Measurements from ENCODE around the gene INMT.

The INMT gene

GRCh38 chr7:30708412-30708811 is 43.5 kb upstream of the INMT start:
- TF ChIP-seq, protein P1, sequence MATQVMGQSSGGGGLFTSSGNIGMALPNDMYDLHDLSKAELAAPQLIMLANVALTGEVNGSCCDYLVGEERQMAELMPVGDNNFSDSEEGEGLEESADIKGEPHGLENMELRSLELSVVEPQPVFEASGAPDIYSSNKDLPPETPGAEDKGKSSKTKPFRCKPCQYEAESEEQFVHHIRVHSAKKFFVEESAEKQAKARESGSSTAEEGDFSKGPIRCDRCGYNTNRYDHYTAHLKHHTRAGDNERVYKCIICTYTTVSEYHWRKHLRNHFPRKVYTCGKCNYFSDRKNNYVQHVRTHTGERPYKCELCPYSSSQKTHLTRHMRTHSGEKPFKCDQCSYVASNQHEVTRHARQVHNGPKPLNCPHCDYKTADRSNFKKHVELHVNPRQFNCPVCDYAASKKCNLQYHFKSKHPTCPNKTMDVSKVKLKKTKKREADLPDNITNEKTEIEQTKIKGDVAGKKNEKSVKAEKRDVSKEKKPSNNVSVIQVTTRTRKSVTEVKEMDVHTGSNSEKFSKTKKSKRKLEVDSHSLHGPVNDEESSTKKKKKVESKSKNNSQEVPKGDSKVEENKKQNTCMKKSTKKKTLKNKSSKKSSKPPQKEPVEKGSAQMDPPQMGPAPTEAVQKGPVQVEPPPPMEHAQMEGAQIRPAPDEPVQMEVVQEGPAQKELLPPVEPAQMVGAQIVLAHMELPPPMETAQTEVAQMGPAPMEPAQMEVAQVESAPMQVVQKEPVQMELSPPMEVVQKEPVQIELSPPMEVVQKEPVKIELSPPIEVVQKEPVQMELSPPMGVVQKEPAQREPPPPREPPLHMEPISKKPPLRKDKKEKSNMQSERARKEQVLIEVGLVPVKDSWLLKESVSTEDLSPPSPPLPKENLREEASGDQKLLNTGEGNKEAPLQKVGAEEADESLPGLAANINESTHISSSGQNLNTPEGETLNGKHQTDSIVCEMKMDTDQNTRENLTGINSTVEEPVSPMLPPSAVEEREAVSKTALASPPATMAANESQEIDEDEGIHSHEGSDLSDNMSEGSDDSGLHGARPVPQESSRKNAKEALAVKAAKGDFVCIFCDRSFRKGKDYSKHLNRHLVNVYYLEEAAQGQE (IDR thresholded peaks at IDR 0.05; ENCODE audit: insufficient read depth in 1 of 2, low read depth in 2 of 2, low read length in 2 of 2), result no peak
- TF ChIP-seq POLR2AphosphoS5 (IDR thresholded peaks at IDR 0.05; ENCODE audit: low read depth, low read length), result no peak
- TF ChIP-seq TAF1 (IDR thresholded peaks at IDR 0.05; ENCODE audit: borderline replicate concordance, insufficient read depth, low read length), result no peak
- TF ChIP-seq SIN3A (IDR thresholded peaks at IDR 0.05; ENCODE audit: borderline replicate concordance, insufficient read depth, low read length), result no peak
- no peak for TF ChIP-seq FOXP2 (optimal IDR thresholded peaks at IDR 0.05; ENCODE audit: borderline replicate concordance, extremely low read depth, extremely low read length, insufficient read depth)

DNA sequence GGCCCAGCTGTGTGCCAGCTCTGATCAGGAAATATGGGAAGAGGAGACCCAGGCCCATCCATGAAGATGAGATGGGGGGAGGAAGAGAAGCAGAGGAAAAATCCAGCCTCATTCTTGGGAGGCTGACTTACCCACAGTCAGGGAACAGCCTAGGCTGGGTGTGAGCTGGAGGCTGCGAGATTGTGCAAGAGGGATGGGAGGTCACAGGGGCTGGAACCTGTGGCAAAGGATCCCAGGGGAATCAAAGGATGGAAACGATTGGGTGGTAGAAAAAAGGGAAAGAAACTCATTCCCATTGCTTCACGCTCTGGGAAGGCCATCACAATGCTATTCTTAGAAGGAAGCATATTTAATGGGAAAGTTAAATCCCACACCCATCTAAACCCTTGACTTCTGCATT is 43.0 kb upstream of the INMT start:
- TF ChIP-seq, protein P1 (IDR thresholded peaks at IDR 0.05; ENCODE audit: insufficient read depth in 1 of 2, low read depth in 2 of 2, low read length in 2 of 2), result no peak
- TF ChIP-seq POLR2AphosphoS5 (IDR thresholded peaks at IDR 0.05; ENCODE audit: low read depth, low read length) (no peak), FOXP2 (optimal IDR thresholded peaks at IDR 0.05; ENCODE audit: borderline replicate concordance, extremely low read depth, extremely low read length, insufficient read depth) (no peak), TAF1 (IDR thresholded peaks at IDR 0.05; ENCODE audit: borderline replicate concordance, insufficient read depth, low read length) (no peak), SIN3A (IDR thresholded peaks at IDR 0.05; ENCODE audit: borderline replicate concordance, insufficient read depth, low read length) (no peak)

DNA sequence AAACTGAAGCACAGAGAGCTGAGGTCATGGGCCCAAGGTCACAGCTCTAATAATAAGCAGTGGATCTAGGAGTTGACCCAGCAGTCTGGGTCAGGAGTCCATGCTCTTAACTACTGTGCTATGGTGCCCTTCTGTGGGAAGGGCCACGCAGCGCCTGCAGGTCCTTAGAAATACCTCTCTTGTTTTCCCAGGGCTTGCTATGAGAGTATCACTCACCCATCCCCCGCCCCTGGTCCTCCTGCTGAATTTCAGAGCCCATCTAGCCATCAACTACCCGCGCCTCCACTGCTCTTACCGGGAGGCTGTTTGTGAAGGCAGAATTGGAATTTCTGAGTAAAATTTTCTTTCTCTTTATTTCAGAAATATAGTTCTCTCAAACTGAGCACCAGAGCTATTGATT is 42.4 kb upstream of the INMT start:
- TF ChIP-seq SIN3A (IDR thresholded peaks at IDR 0.05; ENCODE audit: borderline replicate concordance, insufficient read depth, low read length) (no peak), POLR2AphosphoS5 (IDR thresholded peaks at IDR 0.05; ENCODE audit: low read depth, low read length) (no peak), FOXP2 (optimal IDR thresholded peaks at IDR 0.05; ENCODE audit: borderline replicate concordance, extremely low read depth, extremely low read length, insufficient read depth) (no peak), TAF1 (IDR thresholded peaks at IDR 0.05; ENCODE audit: borderline replicate concordance, insufficient read depth, low read length) (no peak)
- TF ChIP-seq, protein P1 (IDR thresholded peaks at IDR 0.05; ENCODE audit: insufficient read depth in 1 of 2, low read depth in 2 of 2, low read length in 2 of 2), result no peak

DNA sequence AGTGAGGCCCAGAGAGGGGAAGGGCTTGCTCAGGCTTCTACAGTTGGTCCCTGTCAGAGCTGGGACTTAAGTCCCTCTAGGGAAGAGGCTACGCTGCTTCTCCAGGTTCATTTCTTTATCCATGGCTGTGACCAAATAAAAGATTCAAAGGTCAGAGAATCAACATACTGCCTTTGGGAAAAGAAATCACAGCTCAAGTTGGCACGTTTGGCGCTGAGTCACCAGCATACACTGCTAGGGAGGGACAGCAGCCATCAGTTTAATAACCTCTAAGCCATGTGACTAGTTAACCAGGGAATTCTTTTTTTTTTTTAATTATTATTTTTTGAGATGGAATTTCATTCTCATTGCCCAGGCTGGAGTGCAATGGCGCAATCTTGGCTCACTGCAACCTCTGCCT is 41.3 kb upstream of the INMT start:
- no peak for TF ChIP-seq POLR2AphosphoS5 (IDR thresholded peaks at IDR 0.05; ENCODE audit: low read depth, low read length)
- TF ChIP-seq, protein P1 (IDR thresholded peaks at IDR 0.05; ENCODE audit: insufficient read depth in 1 of 2, low read depth in 2 of 2, low read length in 2 of 2), result no peak
- no peak for TF ChIP-seq TAF1 (IDR thresholded peaks at IDR 0.05; ENCODE audit: borderline replicate concordance, insufficient read depth, low read length)
- no peak for TF ChIP-seq FOXP2 (optimal IDR thresholded peaks at IDR 0.05; ENCODE audit: borderline replicate concordance, extremely low read depth, extremely low read length, insufficient read depth)
- TF ChIP-seq SIN3A (IDR thresholded peaks at IDR 0.05; ENCODE audit: borderline replicate concordance, insufficient read depth, low read length), result no peak

GRCh38 chr7:30713392-30713791 is 38.5 kb upstream of the INMT start:
- TF ChIP-seq FOXP2 (optimal IDR thresholded peaks at IDR 0.05; ENCODE audit: borderline replicate concordance, extremely low read depth, extremely low read length, insufficient read depth) (no peak), POLR2AphosphoS5 (IDR thresholded peaks at IDR 0.05; ENCODE audit: low read depth, low read length) (no peak), TAF1 (IDR thresholded peaks at IDR 0.05; ENCODE audit: borderline replicate concordance, insufficient read depth, low read length) (no peak), SIN3A (IDR thresholded peaks at IDR 0.05; ENCODE audit: borderline replicate concordance, insufficient read depth, low read length) (no peak)
- TF ChIP-seq, protein P1 (IDR thresholded peaks at IDR 0.05; ENCODE audit: insufficient read depth in 1 of 2, low read depth in 2 of 2, low read length in 2 of 2), result no peak
